Measurements from ENCODE around the gene KCP.

The KCP gene

DNA sequence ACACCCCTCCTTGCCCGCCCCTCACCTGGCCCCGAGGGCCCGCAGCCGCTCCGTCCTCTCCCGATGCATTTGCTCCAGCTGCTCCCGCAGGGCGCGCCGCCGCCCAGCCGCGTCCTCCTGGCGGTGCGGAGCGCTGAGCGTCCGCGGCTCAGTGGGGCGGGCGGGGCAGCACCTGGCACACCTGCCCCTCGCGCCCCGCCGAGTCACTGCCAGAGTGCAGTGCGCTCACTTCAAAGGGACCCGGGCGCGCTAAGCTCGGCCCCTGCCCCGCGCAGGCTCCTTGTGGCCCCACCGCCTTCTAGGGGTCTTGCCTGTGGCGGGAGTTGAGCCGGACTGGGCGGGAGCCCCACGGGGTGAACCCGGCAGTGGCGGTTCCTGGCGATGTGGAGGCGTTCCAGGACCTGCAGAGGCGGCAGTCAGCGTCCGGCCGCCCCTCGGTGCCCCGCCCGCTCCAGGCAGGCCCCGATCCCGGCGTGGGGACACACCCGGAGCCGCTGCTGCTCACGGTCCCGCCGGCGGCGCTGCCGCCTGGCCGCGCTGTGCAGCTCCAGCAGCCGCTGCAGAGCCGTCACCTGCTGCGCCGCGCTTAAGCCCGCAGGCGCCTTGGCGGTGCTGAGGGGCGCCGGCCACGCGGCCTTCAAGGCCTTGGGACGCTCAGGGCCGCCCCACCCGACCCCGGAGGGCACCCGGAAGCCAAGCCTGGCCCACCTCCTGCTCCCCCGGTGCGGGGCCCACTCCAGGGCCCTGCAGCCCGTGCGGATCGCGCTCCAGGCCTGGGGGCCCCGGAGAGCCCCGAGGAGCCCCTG is 41.2 kb downstream of the KCP start:
- DNase-seq (ENCODE audit: extremely low spot score): peak; percentile 69
- ChIA-PET POLR2A (interaction anchor here (0.6 kb wide), 1 partner anchor 189 kb away, joined by 3 read pairs; no protein-coding TSS in a partner anchor), CTCF (interaction anchor here (0.7 to 9.5 kb wide), 5 partner anchors 13 to 222 kb away, joined by 3 to 75 read pairs (median 3); no protein-coding TSS in a partner anchor)
- TF ChIP-seq, protein P1, sequence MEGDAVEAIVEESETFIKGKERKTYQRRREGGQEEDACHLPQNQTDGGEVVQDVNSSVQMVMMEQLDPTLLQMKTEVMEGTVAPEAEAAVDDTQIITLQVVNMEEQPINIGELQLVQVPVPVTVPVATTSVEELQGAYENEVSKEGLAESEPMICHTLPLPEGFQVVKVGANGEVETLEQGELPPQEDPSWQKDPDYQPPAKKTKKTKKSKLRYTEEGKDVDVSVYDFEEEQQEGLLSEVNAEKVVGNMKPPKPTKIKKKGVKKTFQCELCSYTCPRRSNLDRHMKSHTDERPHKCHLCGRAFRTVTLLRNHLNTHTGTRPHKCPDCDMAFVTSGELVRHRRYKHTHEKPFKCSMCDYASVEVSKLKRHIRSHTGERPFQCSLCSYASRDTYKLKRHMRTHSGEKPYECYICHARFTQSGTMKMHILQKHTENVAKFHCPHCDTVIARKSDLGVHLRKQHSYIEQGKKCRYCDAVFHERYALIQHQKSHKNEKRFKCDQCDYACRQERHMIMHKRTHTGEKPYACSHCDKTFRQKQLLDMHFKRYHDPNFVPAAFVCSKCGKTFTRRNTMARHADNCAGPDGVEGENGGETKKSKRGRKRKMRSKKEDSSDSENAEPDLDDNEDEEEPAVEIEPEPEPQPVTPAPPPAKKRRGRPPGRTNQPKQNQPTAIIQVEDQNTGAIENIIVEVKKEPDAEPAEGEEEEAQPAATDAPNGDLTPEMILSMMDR (IDR thresholded peaks at IDR 0.05; ENCODE audit: control extremely low read depth, extremely low read depth, low read depth, missing control alignments): peak; percentile 29

DNA sequence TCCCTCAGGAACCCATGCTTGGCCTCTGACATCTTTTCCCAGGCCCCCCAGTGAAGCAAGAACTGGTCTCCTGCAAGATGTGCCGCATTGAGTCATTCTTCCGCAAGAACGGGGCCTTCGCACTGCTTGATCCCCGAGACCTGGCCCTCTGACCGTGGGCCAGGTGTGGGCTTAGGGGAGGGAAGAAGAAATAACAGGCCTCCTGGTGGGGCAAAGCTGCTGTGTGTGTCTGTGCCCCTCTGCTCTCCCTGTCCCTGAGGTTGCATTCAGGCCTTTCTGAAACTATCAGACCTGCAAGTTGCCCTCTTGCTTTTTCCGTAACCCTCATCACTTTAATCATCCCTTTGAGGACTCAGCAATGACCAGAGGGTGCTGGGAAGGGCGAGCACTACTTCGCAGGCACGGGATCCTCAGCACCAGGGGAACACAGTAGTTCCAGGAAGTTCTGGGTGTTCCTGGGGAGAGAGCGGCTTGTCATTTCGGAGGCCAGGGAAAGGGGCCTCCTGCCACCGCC is 41.8 kb downstream of the KCP start:
- CTCF ChIA-PET: interaction anchor here (0.9 to 9.5 kb wide), 3 partner anchors 13 to 67 kb away, joined by 3 to 75 read pairs (median 3); no protein-coding TSS in a partner anchor
- no peak for DNase-seq (ENCODE audit: extremely low spot score)
- POLR2A ChIA-PET: no interaction called here
- TF ChIP-seq, protein P1 (IDR thresholded peaks at IDR 0.05; ENCODE audit: control extremely low read depth, extremely low read depth, low read depth, missing control alignments): no peak

DNA sequence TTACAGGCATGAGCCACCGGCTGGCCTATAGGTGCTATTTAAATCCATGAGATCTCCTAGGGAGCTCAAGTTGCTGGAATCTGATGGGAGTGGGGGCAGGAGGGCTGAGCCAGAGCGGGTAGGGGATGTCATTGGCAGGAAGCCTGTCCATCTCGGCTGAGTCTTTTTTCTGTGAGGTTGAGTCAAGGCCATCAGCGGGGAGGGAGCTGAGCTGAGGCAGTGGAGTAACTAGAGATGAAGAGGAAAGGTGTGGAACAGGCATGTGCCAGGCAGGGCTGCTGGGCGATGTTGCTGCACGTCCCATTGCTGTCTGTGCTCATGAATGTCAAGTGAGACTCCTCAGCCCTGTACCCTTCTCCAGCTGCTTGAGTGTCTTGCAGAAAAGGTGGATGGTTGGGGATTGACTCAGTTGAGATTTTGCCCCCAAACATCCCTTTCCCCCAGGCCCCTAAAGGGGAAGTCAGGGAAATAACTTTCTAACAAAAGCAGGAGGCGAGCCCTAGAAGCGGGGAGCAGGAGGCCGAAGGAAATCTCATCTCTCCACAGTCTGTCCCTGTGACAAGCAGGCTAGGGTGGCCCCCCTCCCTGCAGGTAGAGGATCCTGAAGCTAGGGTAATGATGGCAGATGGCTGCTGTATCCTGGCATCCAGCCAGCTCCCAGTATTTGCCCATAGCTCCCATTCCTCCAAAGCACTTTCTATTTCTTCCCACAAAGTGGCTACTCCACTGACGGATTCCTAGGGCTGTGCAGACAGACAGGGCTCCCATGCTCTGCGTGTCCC is 42.5 kb downstream of the KCP start:
- CTCF ChIA-PET: interaction anchor here (0.9 to 9.5 kb wide), 4 partner anchors 14 to 296 kb away, joined by 3 to 75 read pairs (median 4); no protein-coding TSS in a partner anchor
- TF ChIP-seq, protein P1 (IDR thresholded peaks at IDR 0.05; ENCODE audit: control extremely low read depth, extremely low read depth, low read depth, missing control alignments): no peak
- DNase-seq (ENCODE audit: extremely low spot score): no peak
- POLR2A ChIA-PET: no interaction called here

DNA sequence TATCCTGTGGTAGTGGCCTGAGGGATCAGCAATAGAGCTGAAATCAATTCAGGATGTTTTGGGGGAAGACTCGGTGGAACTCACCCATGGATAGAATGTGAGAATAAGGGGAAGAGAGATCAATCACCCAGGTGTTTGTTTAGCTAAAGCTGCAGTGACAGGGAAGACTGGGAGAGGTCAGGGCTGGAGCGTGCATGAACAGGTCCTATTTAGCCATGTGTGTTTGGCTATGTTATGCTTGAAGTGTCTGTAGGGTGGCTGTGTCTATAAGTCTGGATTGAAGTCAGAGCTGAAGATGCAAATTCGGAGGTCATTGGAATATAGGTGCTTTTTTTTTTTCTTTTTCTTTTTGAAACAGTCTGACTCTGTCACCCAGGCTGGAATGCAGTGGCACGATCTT is 43.3 kb downstream of the KCP start:
- TF ChIP-seq, protein P1 (IDR thresholded peaks at IDR 0.05; ENCODE audit: control extremely low read depth, extremely low read depth, low read depth, missing control alignments): no peak
- no peak for DNase-seq (ENCODE audit: extremely low spot score)
- ChIA-PET POLR2A (no interaction called here), CTCF (interaction anchor here (1.6 to 9.5 kb wide), 2 partner anchors 15 to 297 kb away, joined by 4 to 75 read pairs; no protein-coding TSS in a partner anchor)

DNA sequence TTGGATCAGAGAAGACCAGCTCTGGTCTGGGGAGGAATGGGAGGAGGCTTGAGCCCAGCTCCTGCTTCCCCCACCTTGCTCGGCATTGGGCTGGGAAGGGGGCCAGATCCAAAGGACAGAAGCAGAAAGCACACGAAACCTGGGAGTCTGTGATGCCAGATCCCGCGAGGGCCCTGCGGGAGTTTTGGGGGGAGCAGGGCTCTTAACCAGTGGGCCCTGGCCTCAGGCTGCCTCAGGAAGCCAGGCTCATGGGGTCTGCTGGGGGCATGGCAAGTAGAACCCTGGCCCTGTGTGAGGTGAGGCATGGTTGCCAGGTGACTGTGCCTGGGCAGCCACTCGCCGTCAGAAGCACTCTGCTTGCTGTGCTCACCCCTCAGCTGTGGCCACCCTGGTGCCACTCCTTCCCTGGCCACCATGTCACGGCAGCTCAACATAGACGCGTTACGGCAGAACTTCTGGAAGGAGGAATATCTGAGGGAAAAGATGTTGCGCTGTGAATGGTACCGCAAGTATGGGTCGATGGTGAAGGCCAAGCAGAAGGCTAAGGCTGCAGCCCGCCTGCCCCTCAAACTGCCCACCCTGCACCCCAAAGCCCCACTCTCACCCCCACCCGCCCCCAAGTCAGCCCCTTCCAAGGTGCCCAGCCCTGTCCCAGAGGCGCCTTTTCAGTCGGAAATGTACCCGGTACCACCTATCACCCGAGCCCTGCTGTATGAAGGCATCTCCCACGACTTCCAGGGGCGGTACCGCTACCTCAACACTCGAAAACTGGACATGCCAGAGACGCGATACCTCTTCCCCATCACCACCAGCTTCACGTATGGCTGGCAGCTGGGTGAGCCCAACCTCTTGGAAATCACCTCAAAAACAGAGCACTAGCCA is 44.3 kb downstream of the KCP start:
- CTCF ChIA-PET: interaction anchor here (1.6 to 9.5 kb wide), 2 partner anchors 16 to 298 kb away, joined by 4 to 75 read pairs; no protein-coding TSS in a partner anchor
- POLR2A ChIA-PET: no interaction called here

More for the DNA sequence above, 44.3 kb downstream of the KCP start:
- TF ChIP-seq, protein P1 (IDR thresholded peaks at IDR 0.05; ENCODE audit: control extremely low read depth, extremely low read depth, low read depth, missing control alignments): no peak
- DNase-seq (ENCODE audit: extremely low spot score): no peak

Measured in GM10248 (cell line).